ENCODE measurements around the gene EZR. TPM values are rescaled to one million over a fixed set of nuclear protein-coding genes. Genes with fewer than 3 reads are reported as not detected.

Gene EZR
- total RNA-seq, 4 donors from 2014 or later: 208 to 339 (median 285) TPM

GRCh38 chr6:158791274-158791855 is 27.8 kb downstream of the EZR start:
- Histone ChIP-seq H3K4me1 (peaks cover 0 to 96% (median 14%) of the 10 kb centered on the region in 3 donors), H3K27me3 (no peaks in the 10 kb centered on the region), H3K4me3 (no peak overlapping the region), H3K36me3 (peaks cover 0 to 62% (median 15%) of the 10 kb centered on the region in 3 donors), H3K27ac (peak overlapping the region in 2 of 4 donors; percentile 11 to 54), H3K9me3 (no peaks in the 10 kb centered on the region)
- DNase-seq: no peak
- intact Hi-C loops (cut with DNase I): no loop called here
- TF ChIP-seq CTCF (IDR thresholded peaks at IDR 0.05): no peak
- TF ChIP-seq POLR2A (IDR thresholded peaks at IDR 0.05): no peak
- 70 to 74% methylated on average over 7 of the region's 7 CpGs for WGBS, 2 donors

GRCh38 chr6:158789115-158789917 is 29.9 kb downstream of the EZR start:
- 65 to 71% methylated on average over 11 of the region's 11 CpGs for WGBS, 2 donors
- DNase-seq: no peak

GRCh38 chr6:158787395-158787794 is 31.8 kb downstream of the EZR start:
- H3K4me1 ChIP-seq: peaks cover under 1 to 95% (median 10%) of the 10 kb centered on the region in 3 donors
- no peak overlapping the region for H3K4me3 ChIP-seq
- H3K9me3 ChIP-seq: no peaks in the 10 kb centered on the region
- no peaks in the 10 kb centered on the region for H3K27me3 ChIP-seq
- peaks cover 17 to 79% (median 49%) of the 10 kb centered on the region in 3 donors for H3K36me3 ChIP-seq
- DNase-seq: no peak
- intact Hi-C loops (cut with DNase I): no loop called here
- H3K27ac ChIP-seq: peak overlapping the region in 3 of 4 donors; percentile 21 to 67 (median 54)
- TF ChIP-seq POLR2A (IDR thresholded peaks at IDR 0.05) (no peak), CTCF (IDR thresholded peaks at IDR 0.05) (no peak)
- 60 to 74% methylated on average over 4 to 5 of the region's 6 CpGs for WGBS, 2 donors

More at GRCh38 chr6:158789115-158789917, 29.9 kb downstream of the EZR start:
- H3K4me1 ChIP-seq: peaks cover 0 to 95% (median 16%) of the 10 kb centered on the region in 3 donors
- no peak overlapping the region for H3K4me3 ChIP-seq
- TF ChIP-seq POLR2A (IDR thresholded peaks at IDR 0.05) (peak in 1 of 4 donors; percentile 24), CTCF (IDR thresholded peaks at IDR 0.05) (no peak)
- peak overlapping the region in 2 of 4 donors; percentile 34 to 37 for H3K27ac ChIP-seq
- no peaks in the 10 kb centered on the region for H3K27me3 ChIP-seq
- H3K36me3 ChIP-seq: peaks cover 11 to 65% (median 36%) of the 10 kb centered on the region in 3 donors
- intact Hi-C loops (cut with DNase I): no loop called here
- no peaks in the 10 kb centered on the region for H3K9me3 ChIP-seq

- peak overlapping the region in 3 of 4 donors; percentile 21 to 67 (median 54) for H3K27ac ChIP-seq
- no peak overlapping the region for H3K4me3 ChIP-seq
- no peaks in the 10 kb centered on the region for H3K27me3 ChIP-seq
- 52 to 56% methylated on average over 6 of the region's 6 CpGs for WGBS, 2 donors
- H3K4me1 ChIP-seq: peaks cover 7 to 95% (median 10%) of the 10 kb centered on the region in 3 donors
- peaks cover 23 to 82% (median 51%) of the 10 kb centered on the region in 3 donors for H3K36me3 ChIP-seq
- DNase-seq: no peak
- intact Hi-C loops (cut with DNase I): no loop called here
- no peak for TF ChIP-seq CTCF (IDR thresholded peaks at IDR 0.05)
- no peak for TF ChIP-seq POLR2A (IDR thresholded peaks at IDR 0.05)
- no peaks in the 10 kb centered on the region for H3K9me3 ChIP-seq
Observed at GRCh38 chr6:158786645-158787304, 32.4 kb downstream of the EZR start.

All from esophagus squamous epithelium (tissue), 5 donors.